Fibroblast of skin of left quadriceps (primary cell): ENCODE results near the gene MARCHF2.
A peak's percentile ranks its signal among the peaks of the same experiment; 100 is the strongest.
"Not testable (repeated sequence)": the region's sequence is repeated elsewhere in the genome, so short reads cannot be mapped to it uniquely, and the experiment has no call there.

ENCODE experiments used
- DNase-seq, 2 experiments: peaks; one replicate each; pipeline ENCODE4 v3.0.0-alpha.2; 2013; ENCODE audit warnings: low read depth in 2 of 2

MARCHF2 gene

GRCh38 chr19:8410718-8411117 lies 2.4 kb upstream of the MARCHF2 start:
- not testable (repeated sequence) for DNase-seq

GRCh38 chr19:8413629-8413995 lies 507 bp downstream of the MARCHF2 start:
- no peak for DNase-seq

- DNase-seq = no peak
Measured at GRCh38 chr19:8416796-8417195, 3.7 kb downstream of the MARCHF2 start.

- DNase-seq = no peak
Measured at GRCh38 chr19:8421484-8422461, 8.7 kb downstream of the MARCHF2 start.

- peak; percentile 79 to 84 for DNase-seq
Measured at GRCh38 chr19:8423817-8424223, 10.7 kb downstream of the MARCHF2 start.

- DNase-seq = not testable (repeated sequence)
Measured at GRCh38 chr19:8425331-8425730, 12.2 kb downstream of the MARCHF2 start.

GRCh38 chr19:8426283-8426682 lies 13.2 kb downstream of the MARCHF2 start:
- DNase-seq = no peak

GRCh38 chr19:8429044-8429443 lies 15.9 kb downstream of the MARCHF2 start:
- no peak for DNase-seq

GRCh38 chr19:8429826-8430225 lies 16.7 kb downstream of the MARCHF2 start:
- DNase-seq = no peak

GRCh38 chr19:8430650-8431049 lies 17.5 kb downstream of the MARCHF2 start:
- no peak for DNase-seq

- no peak for DNase-seq
Measured at GRCh38 chr19:8438236-8438635, 25.1 kb downstream of the MARCHF2 start.

- no peak for DNase-seq
Measured at GRCh38 chr19:8441725-8442544, 28.8 kb downstream of the MARCHF2 start.

GRCh38 chr19:8444140-8444676 lies 31.1 kb downstream of the MARCHF2 start:
- not testable (repeated sequence) for DNase-seq

GRCh38 chr19:8444677-8445487 lies 31.8 kb downstream of the MARCHF2 start, which contains the start of gene HNRNPM:
Gene HNRNPM (plus strand): TSS chr19:8444975. CDS start chr19:8444999, 24 bp downstream.
- DNase-seq = peak; percentile 94 to 95

GRCh38 chr19:8445488-8446001 lies 32.4 kb downstream of the MARCHF2 start:
- DNase-seq = no peak

- DNase-seq = no peak
Measured at GRCh38 chr19:8446061-8446709, 33.1 kb downstream of the MARCHF2 start.

- no peak for DNase-seq
Measured at GRCh38 chr19:8449830-8450229, 36.7 kb downstream of the MARCHF2 start.

GRCh38 chr19:8451377-8451776 lies 38.3 kb downstream of the MARCHF2 start:
- no peak for DNase-seq

- DNase-seq = no peak
Measured at GRCh38 chr19:8451885-8452284, 38.8 kb downstream of the MARCHF2 start.

- DNase-seq = no peak
Measured at GRCh38 chr19:8452446-8453123, 39.5 kb downstream of the MARCHF2 start.
